DMS 273 (cell line): Measurements from ENCODE around the gene BOK.

Experiments
- DNase-seq: peaks from one replicate; lab custom pipeline; 2025; ENCODE audit not compliant: unreplicated experiment; lab: John Stamatoyannopoulos, UW

The BOK gene

DNA sequence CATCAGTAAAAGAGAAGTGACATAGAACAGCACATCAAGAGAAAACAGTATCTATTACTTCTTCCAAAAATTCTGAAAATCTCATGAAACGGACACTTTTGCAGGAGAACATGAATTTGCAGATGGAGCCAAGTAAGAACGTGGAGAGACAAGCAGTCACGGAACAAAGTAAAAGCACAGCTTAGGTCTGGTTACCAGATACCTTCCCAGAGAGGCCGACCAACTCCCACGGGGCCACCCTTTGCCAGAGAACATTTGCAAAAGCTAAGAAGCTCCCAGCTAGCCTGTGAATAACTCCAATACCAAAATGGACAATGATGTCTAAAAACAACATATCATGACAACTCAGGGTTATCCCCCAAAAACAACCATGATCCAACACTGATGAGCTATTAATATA is 39.5 kb downstream of the BOK start:
- DNase-seq: peak; percentile 51

DNA sequence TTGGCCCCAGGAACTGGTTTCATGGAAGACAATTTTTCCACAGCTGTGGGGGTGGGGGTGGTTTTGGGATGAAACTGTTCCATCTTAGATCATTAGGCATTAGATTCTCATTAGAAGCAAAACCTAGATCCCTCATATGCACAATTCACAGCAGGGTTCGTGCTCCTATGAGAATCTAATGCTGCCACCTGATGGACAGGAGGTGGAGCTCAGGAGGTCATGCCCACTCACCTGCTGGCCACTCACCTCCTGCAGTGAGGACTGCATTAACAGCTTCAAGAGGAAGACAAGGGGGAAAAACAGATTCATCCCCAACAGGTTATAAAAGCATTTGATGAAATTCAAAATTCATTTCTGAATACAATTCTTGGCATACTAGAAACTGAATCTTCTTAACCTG is 39.9 kb downstream of the BOK start:
- DNase-seq: peak; percentile 42

DNA sequence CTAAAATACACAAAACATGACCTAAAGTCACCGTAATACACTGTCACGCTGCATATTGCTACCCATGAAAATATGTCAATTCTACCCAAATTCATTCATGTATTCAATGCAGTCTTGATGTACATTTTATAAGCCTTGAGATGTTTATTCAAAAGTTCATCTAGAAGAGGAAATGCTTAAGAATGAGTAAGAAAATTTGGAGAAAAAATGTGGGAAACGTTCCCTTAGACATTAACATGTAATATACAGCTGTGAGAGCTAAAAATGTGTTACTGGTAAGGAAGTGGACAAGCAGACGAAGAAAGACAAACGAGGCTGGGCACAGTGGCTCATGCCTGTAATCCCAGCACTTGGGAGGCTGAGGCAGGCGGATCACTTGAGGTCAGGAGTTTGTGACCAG is 41.1 kb downstream of the BOK start:
- DNase-seq: no peak

DNA sequence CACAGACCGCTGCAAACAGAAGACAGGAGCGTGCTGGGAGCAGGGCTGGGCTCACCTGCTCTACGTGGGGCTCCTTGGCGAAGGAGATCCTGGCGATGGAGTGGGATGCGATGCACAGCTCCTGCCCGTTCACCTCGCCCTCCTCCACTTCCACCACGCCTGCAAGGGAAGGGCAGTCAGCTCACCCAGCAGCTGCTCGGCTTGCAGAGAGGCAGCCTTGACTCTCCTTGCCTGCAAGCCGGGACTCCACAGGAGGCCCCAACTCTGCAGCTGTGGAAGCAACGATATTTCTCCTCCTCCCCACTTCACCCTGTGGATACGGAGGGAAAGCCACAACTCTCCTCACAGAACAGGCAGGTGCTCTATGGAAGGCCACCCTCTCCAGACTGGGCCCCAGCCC is 43.3 kb downstream of the BOK start:
- no peak for DNase-seq

DNA sequence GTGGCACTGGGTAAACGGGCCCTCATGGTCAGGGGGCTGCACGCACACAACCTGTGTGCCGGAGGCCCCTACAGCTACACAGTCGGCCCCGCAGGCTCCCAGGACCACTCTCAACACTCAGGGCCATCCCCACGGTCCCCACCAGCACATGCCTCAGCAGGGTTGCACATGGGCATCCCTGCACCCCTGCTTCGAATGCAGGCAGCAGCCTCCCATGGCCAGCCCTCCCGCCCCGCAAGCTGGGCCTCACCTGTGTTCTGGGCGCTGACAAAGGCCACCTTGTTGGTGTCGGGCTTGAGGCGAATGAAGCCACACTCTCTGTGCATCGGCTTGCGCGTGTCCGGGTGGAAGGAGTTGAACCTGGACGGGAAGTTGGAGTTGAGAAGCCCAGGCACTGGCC is 44.2 kb downstream of the BOK start:
- DNase-seq: no peak

DNA sequence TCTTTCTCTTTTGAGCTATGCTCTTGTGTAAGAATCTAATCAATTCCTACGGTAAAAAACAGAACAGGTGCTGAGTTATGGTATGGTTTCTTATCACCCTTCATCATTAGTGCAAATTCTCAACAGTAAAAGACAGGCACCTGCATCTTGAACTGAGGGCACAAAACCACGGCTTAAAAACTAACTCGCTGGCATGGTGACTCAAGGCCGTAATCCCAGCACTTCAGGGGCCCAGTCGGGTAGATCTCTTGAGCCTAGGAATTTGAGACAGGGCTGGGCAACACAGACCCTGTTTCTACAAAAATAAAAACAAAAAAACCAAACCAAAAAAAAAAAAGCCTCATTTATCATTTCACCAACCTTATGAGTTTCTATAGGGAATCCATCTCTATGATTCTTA is 45.1 kb downstream of the BOK start:
- DNase-seq: no peak

DNA sequence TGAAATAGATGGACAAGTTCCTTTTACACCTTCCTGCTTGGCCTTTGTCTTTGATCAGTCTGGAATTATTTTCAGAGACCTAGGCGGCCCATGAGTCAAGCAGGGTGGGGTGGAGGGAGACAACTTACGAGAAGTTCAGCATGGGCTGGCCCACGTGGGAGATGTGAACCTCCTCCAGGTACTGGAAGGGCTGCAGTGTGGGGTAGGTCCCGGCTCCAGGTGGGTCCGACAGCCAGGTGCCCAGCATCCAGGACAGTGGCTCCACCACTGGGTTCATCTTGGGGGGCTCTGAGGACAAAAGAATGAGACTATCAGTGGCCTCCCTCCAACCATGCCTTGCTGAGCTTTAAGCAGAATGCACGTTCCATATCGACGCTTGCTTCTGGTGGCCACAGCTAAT is 47.6 kb downstream of the BOK start:
- DNase-seq: no peak

DNA sequence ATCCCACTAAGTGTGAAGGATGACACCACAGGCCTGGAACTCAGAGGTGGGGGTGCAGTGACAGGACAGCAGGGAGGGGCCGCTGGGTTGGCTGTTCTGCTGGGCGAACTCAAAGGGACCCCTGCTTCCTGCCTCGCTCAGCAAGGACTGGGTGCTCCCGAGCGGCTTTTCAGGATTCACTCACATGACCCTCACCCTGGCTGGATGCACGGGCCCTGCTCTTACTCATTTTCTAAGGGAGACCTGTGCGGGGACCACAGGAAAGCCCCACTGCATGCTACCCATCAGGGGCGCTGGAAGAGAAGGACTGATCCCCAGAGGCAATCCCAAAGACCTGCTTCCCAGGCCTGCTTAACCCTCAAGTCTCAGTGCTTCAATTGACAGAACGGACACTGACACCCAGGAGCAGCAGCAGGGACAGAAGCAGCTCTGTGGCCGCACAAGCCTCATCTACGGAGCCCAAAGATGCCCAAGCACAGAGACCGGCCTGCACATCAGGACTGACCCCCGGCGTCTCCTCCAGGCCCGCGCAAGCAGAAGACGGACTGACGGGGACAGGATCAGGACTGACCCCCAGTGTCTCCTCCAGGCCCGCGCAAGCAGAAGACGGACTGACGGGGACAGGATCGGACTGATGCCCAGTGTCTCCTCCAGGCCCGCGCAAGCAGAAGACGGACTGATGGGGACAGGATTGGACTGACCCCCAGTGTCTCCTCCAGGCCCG is 48.8 kb downstream of the BOK start:
- DNase-seq: no peak

DNA sequence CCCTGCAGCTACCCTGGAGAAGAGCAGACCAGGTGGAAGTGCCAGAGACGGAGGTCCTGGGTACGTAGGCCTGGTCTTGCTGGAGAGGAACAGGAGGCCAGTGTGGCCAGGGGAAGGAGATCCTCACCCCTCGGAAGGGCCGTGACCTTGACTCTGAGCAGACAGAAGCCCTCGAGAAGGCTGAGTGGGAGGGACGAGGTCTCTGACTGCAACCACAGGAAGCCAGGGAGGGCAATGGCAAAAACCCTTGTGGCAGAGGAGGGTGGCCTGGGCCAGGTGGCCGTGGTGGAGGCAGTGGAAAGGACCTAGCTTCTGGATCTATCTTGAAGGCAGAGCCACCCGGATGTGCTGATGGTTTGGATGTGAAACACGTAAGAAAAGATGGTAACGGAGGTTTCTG is 50.3 kb downstream of the BOK start:
- no peak for DNase-seq

DNA sequence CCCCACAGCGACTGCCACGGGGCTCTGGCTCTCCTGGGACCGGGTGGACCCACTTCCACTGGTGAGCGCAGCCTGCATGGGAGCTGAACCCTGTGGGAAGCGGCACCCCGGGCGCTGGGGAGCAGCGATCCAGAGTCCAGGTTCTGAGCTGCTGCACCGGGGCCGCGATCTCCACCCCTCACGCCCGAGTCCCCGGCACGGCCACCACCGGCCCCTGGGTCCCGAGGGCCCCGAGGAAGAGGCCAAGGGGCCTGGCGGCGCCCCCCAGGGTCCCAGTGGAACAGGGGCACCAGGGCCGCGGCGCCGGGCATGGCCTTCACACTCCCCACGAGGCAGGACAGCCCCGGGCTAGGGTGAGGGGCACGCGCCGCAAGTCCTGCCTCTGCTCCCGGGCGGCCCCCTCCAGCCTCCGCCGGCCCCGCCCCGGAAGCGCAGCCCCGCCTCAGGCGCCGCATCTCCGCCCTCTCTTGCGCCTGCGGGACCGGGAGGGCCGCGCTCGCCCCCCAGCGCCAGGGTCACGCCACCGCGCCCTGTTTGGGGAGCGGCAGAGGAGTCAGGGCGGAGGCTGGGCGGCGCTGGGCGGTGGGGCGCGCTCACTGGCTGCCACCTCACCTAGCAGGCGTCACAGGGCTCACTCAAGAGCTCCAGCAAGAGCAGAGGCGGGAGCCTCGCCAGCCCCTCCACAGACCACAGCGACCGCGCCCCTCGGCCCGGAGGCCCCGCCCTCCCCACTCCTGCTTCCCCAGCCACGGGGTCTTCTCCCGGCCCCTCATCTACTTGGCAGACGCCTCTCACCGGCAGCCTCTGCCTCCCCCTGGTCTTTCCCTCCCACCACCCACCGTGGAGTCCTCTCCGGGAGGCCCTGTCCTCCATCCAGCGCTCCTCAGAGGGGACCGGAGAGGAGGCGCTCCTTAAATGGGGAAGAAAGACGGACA is 51.6 kb downstream of the BOK start:
- DNase-seq: no peak

DNA sequence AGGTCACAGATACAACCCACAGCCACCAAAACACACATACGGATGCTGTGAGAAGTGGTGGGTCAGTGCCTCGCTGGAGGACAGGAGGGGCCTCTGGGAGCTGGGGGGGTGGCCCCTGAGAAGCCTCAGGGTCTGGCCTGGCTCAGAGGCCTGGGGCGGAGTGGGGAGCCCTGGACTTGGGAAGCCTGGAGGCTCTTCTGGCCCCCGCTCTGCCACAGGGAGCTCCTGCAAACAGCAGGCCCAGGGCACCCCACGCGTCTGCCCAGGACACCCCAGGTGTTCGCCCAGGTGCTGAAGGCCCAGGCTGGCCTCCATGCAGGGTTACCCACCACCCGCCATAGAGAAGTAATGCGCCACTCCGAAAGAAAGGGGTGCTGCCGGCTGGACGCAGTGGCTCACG is 52.5 kb downstream of the BOK start:
- DNase-seq: no peak

DNA sequence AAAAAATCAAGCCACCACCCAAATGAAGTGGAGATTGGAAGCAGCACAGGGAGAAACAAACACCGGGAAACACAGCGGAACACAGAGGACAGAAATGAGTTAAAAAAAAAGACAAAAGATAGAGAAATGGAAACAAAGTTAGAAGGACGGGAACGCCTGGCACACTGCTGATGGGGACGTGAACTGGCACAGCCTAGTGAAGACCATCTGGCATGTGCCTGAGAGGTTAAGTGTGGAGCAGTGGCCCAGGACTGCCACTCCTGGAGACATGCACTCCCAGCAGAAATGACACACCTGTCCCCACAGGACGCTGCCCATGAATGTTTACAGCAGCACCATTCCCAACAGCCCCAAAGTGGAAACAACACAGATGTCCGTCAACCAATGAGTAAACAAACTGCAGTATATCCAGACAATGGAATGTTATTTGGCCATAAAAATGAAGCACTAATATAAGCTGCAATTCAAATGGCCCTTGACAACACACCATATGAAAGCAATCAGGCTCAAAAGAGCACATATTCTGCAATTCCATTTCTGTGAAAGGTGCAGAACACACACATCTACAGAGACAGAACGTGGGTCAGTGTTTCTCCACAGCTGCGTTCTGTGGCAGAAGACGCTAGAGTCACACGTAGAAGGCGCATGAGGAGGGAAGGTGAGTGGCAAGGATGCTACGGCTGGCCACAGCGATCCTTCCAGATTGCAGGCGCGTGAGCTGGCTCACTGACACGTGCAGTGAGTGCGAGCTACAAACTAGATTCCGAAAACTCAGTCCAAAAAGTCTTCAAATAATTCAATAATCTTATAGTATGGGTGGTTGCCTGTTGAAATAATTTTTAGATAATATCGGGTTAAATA is 53.8 kb downstream of the BOK start:
- no peak for DNase-seq

DNA sequence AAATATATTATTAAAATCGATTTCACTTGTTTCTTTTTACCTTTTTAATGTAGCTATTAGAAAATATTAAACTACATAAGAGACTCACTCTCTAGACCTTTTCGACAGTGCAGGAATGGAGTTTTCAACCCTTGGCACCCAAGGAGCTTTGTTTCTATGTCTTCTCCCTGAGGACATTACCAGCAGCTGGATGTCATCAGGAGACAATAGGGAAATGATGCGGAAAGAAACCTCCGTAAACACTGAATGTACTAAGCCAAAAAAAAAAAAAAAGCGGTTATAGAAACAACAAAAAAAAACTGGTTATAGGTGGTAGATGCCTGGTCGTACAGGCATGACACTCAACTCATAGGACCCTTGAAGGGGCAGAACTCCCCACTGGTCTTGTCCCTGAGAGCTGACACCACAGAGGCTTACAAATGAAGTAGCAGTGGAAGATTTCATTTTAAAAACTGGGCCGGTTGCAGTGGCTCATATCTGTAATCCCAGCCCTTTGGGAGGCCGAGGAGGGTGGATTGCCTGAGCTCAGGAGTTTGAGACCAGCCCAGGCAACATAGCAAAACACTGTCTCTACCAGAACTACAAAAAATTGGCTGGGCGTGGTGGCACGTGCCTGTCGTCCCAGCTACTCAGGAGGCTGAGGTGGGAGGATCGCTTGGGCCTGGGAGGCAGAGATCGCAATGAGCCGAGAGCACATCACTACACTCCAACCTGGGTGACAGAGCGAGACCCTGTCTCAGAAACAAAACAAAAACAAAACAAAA is 54.7 kb downstream of the BOK start:
- no peak for DNase-seq

DNA sequence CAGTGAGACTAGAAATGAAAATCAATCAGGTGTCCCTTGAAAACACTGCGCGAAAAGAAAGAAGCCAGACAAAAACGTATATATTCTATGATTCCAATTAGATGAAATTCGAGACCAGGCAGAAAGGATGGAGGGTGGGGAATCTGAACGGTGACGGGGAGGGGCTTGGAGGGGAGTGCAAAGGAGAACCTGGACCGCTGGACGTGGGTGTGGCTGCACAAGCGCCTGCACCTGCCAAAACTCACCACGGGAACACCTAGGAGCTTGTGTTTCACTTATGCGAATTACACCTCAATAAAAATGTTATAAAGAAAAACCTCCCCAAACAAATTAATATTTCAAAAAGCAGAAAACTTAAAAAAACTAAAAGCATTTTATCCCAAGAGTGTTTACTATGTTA is 56.5 kb downstream of the BOK start:
- DNase-seq: no peak

DNA sequence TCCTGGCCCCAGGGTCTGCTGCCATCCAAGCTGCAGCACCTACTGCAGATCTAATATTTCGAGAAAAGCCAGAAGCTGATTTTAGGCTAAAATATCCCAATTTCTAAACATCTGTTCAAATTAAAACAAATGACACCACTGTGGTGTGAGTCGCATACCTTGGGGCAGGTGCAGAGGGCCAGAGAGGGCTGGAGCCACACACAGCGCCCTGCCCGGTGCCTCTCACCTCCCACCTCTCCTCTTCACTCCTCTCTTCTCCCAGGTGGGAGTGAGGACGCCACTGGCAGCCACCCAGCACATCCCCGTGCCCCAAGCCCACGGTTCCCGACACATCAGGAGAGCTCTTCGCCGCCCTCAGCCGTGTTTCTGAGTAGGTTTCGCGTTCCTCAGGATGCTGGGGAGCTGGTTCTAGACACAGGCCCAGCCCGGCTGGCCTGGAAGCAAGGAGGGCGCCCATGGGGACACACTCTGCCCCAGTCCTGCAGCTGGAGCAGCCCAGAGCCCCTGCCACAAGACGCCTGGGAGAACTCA is 57.0 kb downstream of the BOK start:
- no peak for DNase-seq

DNA sequence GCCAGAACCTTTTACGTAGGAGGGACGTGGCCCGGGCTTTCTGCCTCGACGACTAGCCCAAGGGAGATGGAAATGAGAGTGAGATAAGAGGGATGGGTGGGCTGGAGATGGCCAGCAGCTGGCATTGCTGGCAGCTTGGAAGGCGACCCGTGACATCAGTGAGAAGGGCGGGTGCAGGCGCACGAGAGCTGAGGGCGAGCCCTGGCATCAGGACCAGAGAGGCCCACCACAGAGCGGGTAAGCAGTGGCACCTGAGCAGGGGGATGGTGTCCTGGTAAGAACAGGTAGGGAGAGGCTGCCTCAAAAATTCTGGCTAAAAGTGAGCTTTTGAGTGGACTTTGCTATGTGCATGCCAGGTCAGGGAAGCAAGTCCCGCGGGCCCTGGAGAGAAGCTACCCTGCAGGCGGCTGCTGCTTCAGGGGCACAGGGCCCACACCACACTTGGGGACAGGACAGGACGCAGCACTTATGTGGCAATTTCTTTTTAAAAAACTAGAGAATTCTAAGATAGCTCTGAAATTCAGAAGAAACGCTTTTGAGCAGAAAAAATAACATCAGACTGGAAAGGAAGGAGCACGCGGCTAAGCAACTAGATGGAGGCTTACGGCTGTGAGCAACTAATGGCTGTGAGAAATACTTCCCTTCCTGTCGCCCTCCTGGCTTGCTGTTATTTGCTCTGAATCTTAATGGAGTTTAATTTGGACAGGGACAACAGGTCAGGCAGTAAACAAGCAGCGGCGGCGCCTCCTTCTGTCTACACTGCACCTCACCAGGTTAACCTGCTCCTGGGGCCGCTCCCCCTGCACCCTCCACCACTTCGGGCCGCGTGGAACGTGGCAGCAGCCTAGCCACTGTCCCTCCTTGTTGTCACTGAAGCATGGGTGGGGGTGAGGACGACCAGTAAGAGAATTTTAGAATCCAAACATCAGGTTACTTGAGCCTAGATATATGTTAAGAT is 57.9 kb downstream of the BOK start:
- DNase-seq: no peak

DNA sequence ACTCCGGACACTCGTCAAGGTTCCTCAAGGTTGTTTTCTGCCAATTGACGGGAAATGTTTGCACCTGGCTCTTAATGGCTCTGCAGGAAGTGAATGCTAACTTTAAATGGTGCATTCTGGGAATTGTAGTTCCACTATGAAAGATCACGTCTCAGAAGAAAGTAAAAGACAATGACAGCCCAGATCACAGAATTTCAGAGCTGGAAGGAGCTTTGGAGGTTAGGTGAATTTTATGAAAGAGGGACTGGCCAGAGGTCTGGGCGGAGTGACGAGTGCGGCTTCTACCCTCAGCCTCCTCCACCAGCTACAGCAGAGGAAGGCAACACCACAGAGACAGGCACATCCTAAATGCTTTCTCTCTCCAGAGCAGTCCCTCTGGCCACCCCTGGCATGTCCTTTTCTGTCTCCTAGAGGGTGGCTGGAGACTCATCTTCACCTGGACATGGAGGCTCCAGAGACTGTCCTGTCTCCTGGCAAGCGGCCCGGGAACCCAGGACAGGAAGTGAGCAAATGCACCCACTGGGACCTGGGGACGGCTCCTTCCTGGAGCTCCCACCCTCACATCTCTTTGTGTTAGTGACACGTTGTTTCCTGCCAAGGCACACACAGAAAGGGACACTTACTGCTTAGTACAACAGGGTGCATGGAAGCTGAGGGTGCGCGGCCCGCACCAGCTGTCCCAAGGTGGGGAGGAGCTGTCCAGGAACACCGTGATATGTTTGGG is 59.0 kb downstream of the BOK start:
- DNase-seq: peak; percentile 15

DNA sequence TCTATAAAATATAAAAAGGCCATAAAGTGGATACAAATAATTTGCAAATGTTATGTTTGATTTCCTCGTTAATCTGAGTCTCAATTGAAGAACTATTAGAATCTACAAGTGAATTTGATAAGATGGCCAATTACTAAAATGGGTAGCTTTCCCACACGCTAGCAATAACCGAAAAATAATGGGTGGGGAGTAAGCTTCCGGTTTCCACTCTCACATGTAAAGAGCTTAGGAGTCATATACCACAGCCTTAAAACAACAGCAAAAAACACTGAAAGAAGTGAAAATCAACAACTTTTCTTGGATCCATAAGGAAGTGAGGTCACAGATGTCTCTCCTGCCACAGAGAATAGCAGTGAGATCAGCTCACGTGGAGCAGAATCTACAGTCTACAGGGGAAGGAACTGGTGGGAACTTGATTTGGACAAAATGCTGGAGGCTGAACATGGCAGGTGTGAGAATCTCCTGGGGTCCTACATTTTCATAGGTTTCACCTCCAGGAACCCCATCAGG is 59.8 kb downstream of the BOK start:
- no peak for DNase-seq

DNA sequence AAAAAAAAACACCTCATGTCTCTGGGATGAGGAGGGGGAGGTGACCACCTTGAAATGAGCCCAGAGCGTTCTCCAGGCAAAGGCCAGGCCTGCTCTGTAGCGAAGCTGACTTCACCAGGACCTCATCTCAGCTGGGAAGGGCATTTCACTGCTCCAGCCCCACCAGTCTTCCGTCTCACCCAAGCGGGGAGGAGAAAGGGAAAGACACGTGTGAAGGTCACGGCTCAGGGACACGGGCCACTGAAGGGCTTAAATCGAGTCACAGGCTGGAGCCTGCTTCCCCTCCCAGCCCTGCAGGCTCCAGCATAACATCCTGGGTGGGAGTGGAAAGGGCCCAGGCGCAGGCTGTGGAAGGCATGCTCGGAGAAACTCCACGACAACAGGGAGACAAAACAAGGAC is 60.3 kb downstream of the BOK start:
- no peak for DNase-seq
